H1 (cell line): ENCODE results near the gene STT3B. TPM values are rescaled to one million over a fixed set of nuclear protein-coding genes. Genes with fewer than 3 reads are reported as not detected.

ENCODE experiments used
- CTCF ChIA-PET: fragments of 300-600 bp; sonication (Branson Sonifier 250); formaldehyde crosslinking; loops from one replicate; lab custom pipeline; 2021; ENCODE audit not compliant: partially characterized antibody; lab: Charles Lee
- POLR2A ChIA-PET: fragments of 300-600 bp; sonication (Branson Sonifier 250); formaldehyde crosslinking; loops from one replicate; lab custom pipeline; 2021; ENCODE audit warnings: inconsistent platforms; ENCODE audit not compliant: partially characterized antibody; lab: Charles Lee
- DNase-seq, 2 experiments: peaks; one replicate each; pipeline versions ENCODE4 v3.0.0 to v3.0.0-alpha.2; 2010 to 2022; ENCODE audit warnings: low spot score in 2 of 2, low read depth in 1 of 2, mixed read lengths in 1 of 2
- FAIRE-seq: peaks from 2 replicates; lab custom pipeline; 2011; peaks lifted over from hg19 to GRCh38; lab: Jason Lieb, UNC
- H2AFZ ChIP-seq: 2 replicates; pipeline ENCODE4 v1.8.1; 2012; ENCODE audit warnings: low read length, inconsistent platforms
- H2AK5ac ChIP-seq: 2 replicates; pipeline ENCODE4 v1.6.1; 2013; ENCODE audit warnings: low read depth, low read length
- H2BK120ac ChIP-seq: replicated peaks from 2 replicates; pipeline ENCODE3; 2013; ENCODE audit warnings: low read depth, low read length, inconsistent platforms
- H2BK12ac ChIP-seq: 2 replicates; pipeline ENCODE4 v1.6.1; 2013; ENCODE audit warnings: low read depth, low read length
- H2BK15ac ChIP-seq: 2 replicates; pipeline ENCODE4 v1.6.1; 2013; ENCODE audit warnings: low read length
- H2BK20ac ChIP-seq: 2 replicates; pipeline ENCODE4 v1.6.1; 2013; ENCODE audit warnings: low read length
- H2BK5ac ChIP-seq: 2 replicates; pipeline ENCODE4 v1.6.1; 2013; ENCODE audit warnings: low read depth, low read length
- H3K14ac ChIP-seq: 2 replicates; pipeline ENCODE4 v1.6.1; 2013; ENCODE audit warnings: inconsistent platforms; ENCODE audit not compliant: insufficient read length
- H3K18ac ChIP-seq: 2 replicates; pipeline ENCODE4 v1.6.1; 2013; ENCODE audit warnings: low read length; ENCODE audit errors: extremely low read depth
- H3K23ac ChIP-seq: 2 replicates; pipeline ENCODE4 v1.6.1; 2013; ENCODE audit warnings: inconsistent platforms; ENCODE audit not compliant: insufficient read length
- H3K23me2 ChIP-seq: 2 replicates; pipeline ENCODE4 v1.6.1; 2013; ENCODE audit warnings: low read depth, low read length
- H3K27ac ChIP-seq: 2 replicates; pipeline ENCODE4 v1.6.1; 2011; ENCODE audit warnings: low read depth, low read length, inconsistent platforms
- H3K27me3 ChIP-seq, 4 experiments: replicated peaks in 1 of 4; 1 replicate in 1 of 4; 2 replicates in 3 of 4; pipeline versions ENCODE4 v1.6.1 to v1.8.1; 2011 to 2013; ENCODE audit warnings: low read length in 3 of 4, mild to moderate bottlenecking in 3 of 4, inconsistent platforms in 2 of 4, mixed read lengths in 2 of 4, moderate library complexity in 1 of 4; ENCODE audit not compliant: control insufficient read depth in 3 of 4, insufficient read depth in 3 of 4; ENCODE audit errors: extremely low read depth in 1 of 4
- H3K36me3 ChIP-seq, 4 experiments: 2 replicates each; pipeline versions ENCODE4 v1.6.1 to v1.8.1; 2011 to 2013; ENCODE audit warnings: mild to moderate bottlenecking in 4 of 4, low read length in 3 of 4, moderate library complexity in 2 of 4, control low read depth in 1 of 4, inconsistent platforms in 1 of 4; ENCODE audit not compliant: insufficient read depth in 4 of 4, control insufficient read depth in 2 of 4
- H3K4ac ChIP-seq: replicated peaks from 2 replicates; pipeline ENCODE3; 2013; ENCODE audit warnings: low read length, low read depth, mixed read lengths, inconsistent platforms; ENCODE audit not compliant: insufficient read length
- H3K4me1 ChIP-seq, 4 experiments: replicated peaks in 1 of 4; 1 replicate in 1 of 4; 2 replicates in 3 of 4; pipeline versions ENCODE4 v1.6.1 to v1.8.1; 2011 to 2013; ENCODE audit warnings: low read length in 3 of 4, inconsistent platforms in 2 of 4, mixed read lengths in 1 of 4; ENCODE audit not compliant: insufficient read depth in 4 of 4, control insufficient read depth in 3 of 4
- H3K4me2 ChIP-seq, 2 experiments: 2 replicates each; pipeline versions ENCODE4 v1.6.1 to v1.8.1; 2011 to 2013; ENCODE audit warnings: low read depth in 2 of 2, low read length in 2 of 2, control low read depth in 1 of 2, inconsistent platforms in 1 of 2, mild to moderate bottlenecking in 1 of 2; ENCODE audit not compliant: insufficient read depth in 1 of 2
- H3K4me3 ChIP-seq, 4 experiments: fragments of 200-600, 300-600 bp in 1 of 4; sonication (generic), shearing (Covaris generic), sonication (Bioruptor Twin) in 1 of 4; 2 replicates each; pipeline versions ENCODE4 v1.5.1 to v1.8.1; 2011 to 2016; ENCODE audit warnings: low read length in 4 of 4, low read depth in 3 of 4, control low read depth in 2 of 4, inconsistent platforms in 2 of 4, mild to moderate bottlenecking in 2 of 4, mixed read lengths in 1 of 4, moderate library complexity in 1 of 4; ENCODE audit not compliant: insufficient read depth in 2 of 4; ENCODE audit errors: extremely low read depth in 1 of 4
- H3K56ac ChIP-seq: replicated peaks from 2 replicates; pipeline ENCODE3; 2013; ENCODE audit warnings: low read depth, mild to moderate bottlenecking, mixed read lengths, low read length, inconsistent platforms; ENCODE audit not compliant: insufficient read length
- H3K79me1 ChIP-seq: 2 replicates; pipeline ENCODE4 v1.6.1; 2013; ENCODE audit warnings: low read depth, low read length, control low read depth
- H3K79me2 ChIP-seq, 2 experiments: 2 replicates each; pipeline versions ENCODE4 v1.6.1 to v1.8.1; 2012 to 2013; ENCODE audit warnings: low read length in 2 of 2, mild to moderate bottlenecking in 2 of 2, inconsistent platforms in 1 of 2; ENCODE audit not compliant: insufficient read depth in 2 of 2, control insufficient read depth in 1 of 2
- H3K9ac ChIP-seq, 4 experiments: replicated peaks in 1 of 4; 1 replicate in 1 of 4; 2 replicates in 3 of 4; pipeline versions ENCODE4 v1.6.1 to v1.8.1; 2011 to 2013; ENCODE audit warnings: low read depth in 3 of 4, low read length in 3 of 4, control low read depth in 2 of 4, mild to moderate bottlenecking in 2 of 4, moderate library complexity in 2 of 4, inconsistent platforms in 1 of 4; ENCODE audit errors: extremely low read depth in 1 of 4
- H3K9me3 ChIP-seq, 2 experiments: 2 replicates each; pipeline versions ENCODE4 v1.6.1 to v1.8.1; 2012 to 2013; ENCODE audit warnings: mild to moderate bottlenecking in 2 of 2, moderate library complexity in 2 of 2, control low read depth in 1 of 2, inconsistent platforms in 1 of 2, low read depth in 1 of 2, low read length in 1 of 2, mixed read lengths in 1 of 2; ENCODE audit not compliant: insufficient read depth in 2 of 2
- H4K20me1 ChIP-seq, 2 experiments: replicated peaks in 1 of 2; 2 replicates each; pipeline versions ENCODE3 to v1.8.1; 2011 to 2013; ENCODE audit warnings: inconsistent platforms in 2 of 2, low read length in 2 of 2, mild to moderate bottlenecking in 1 of 2; ENCODE audit not compliant: insufficient read depth in 2 of 2, control insufficient read depth in 1 of 2
- H4K5ac ChIP-seq: 2 replicates; pipeline ENCODE4 v1.6.1; 2013; ENCODE audit warnings: low read length, low read depth, mixed read lengths, inconsistent platforms; ENCODE audit not compliant: insufficient read length
- H4K8ac ChIP-seq: 2 replicates; pipeline ENCODE4 v1.8.0; 2013; ENCODE audit warnings: mild to moderate bottlenecking, moderate library complexity, low read length, inconsistent platforms; ENCODE audit not compliant: insufficient read depth; ENCODE audit errors: extremely low read depth
- H4K91ac ChIP-seq: replicated peaks from 2 replicates; pipeline ENCODE3; 2013; ENCODE audit warnings: low read length, mixed read lengths, inconsistent platforms; ENCODE audit not compliant: insufficient read length
- BRCA1 ChIP-seq: IDR thresholded peaks from 2 replicates; pipeline ENCODE4 v1.6.1; 2012; ENCODE audit warnings: low read depth, low read length, improper control_type of control experiment
- CBX8 ChIP-seq: fragments of 300-800, 300-1000 bp; sonication (generic); IDR thresholded peaks from 2 replicates; pipeline ENCODE4 v1.7.1; 2016; ENCODE audit warnings: low read depth, low read length, borderline replicate concordance
- CHD1 ChIP-seq: IDR thresholded peaks from 2 replicates; pipeline ENCODE4 v1.6.1; 2012; ENCODE audit warnings: low read depth, low read length, improper control_type of control experiment
- JUN ChIP-seq: IDR thresholded peaks from 2 replicates; pipeline ENCODE4 v1.6.1; 2011; ENCODE audit warnings: low read depth, mild to moderate bottlenecking, improper control_type of control experiment, low read length
- JUND ChIP-seq: IDR thresholded peaks from 2 replicates; pipeline ENCODE4 v1.6.1; 2011; ENCODE audit warnings: mild to moderate bottlenecking, improper control_type of control experiment, low read length
- KDM4A ChIP-seq: IDR thresholded peaks from one replicate; pipeline ENCODE4 v1.7.1; 2012; ENCODE audit warnings: low read depth, mild to moderate bottlenecking, moderate library complexity, low read length, inconsistent platforms; ENCODE audit not compliant: severe bottlenecking
- KDM5A ChIP-seq: fragments of 200-600 bp; IDR thresholded peaks from 2 replicates; pipeline ENCODE4 v1.7.1; 2012; ENCODE audit warnings: mild to moderate bottlenecking, low read length, inconsistent platforms, mixed read lengths
- PHF8 ChIP-seq: fragments of 200-600 bp; sonication (generic); conservative IDR thresholded peaks from 2 replicates; pipeline ENCODE4 v1.7.1; 2012; ENCODE audit warnings: low read depth, mild to moderate bottlenecking, inconsistent platforms, low read length, moderate library complexity
- RAD21 ChIP-seq, 2 experiments: IDR thresholded peaks in 1 of 2; conservative IDR thresholded peaks in 1 of 2; 2 replicates each; pipeline ENCODE4 v1.6.1; 2011; ENCODE audit warnings: low read depth in 2 of 2, low read length in 2 of 2, improper control_type of control experiment in 1 of 2, inconsistent platforms in 1 of 2, mild to moderate bottlenecking in 1 of 2, moderate library complexity in 1 of 2
- SP1 ChIP-seq: IDR thresholded peaks from 2 replicates; pipeline ENCODE4 v1.6.1; 2011; ENCODE audit warnings: low read depth, low read length
- TAF7 ChIP-seq: optimal IDR thresholded peaks from 2 replicates; pipeline ENCODE3; 2011; ENCODE audit warnings: low read depth, mild to moderate bottlenecking, inconsistent platforms, low read length, moderate library complexity, borderline replicate concordance
- TBP ChIP-seq: IDR thresholded peaks from 2 replicates; pipeline ENCODE4 v1.6.1; 2011; ENCODE audit warnings: low read depth, low read length, improper control_type of control experiment
- ZNF274 ChIP-seq: IDR thresholded peaks from 2 replicates; pipeline ENCODE4 v1.7.0; 2012; ENCODE audit warnings: low read length, borderline replicate concordance; ENCODE audit errors: extremely low read depth
- WGBS, 2 experiments: shearing (Covaris generic) in 1 of 2; methylation state at CpG; one replicate each; pipeline versions ENCODE4 v1.1.6 to v1.1.7; 2013 to 2015; ENCODE audit warnings: low lambda C conversion rate in 2 of 2, mixed read lengths in 2 of 2, inconsistent platforms in 1 of 2, low coverage in 1 of 2, missing lambda C conversion rate in 1 of 2; ENCODE audit not compliant: insufficient replicate concordance in 2 of 2, insufficient coverage in 1 of 2, insufficient read length in 1 of 2; ENCODE audit errors: extremely low coverage in 1 of 2, missing lambda C conversion rate in 1 of 2; 5-methylcytosine and 5-hydroxymethylcytosine counted together
- polyA plus RNA-seq, 7 experiments: library from polyadenylated mRNA; depleted of rRNA in 3 of 7; stranded (reverse) in 5 of 7; unstranded in 2 of 7; fragments of >200 nt in 5 of 7; fragments of 200-250 nt in 2 of 7; gene quantifications; 1 replicate in 5 of 7; 2 replicates in 1 of 7; 4 replicates in 1 of 7; pipeline versions ENCODE4 v1.2.1 to v1.2.3, GENCODE V29; 2011 to 2013; ENCODE audit warnings: missing spikeins in 2 of 7, mixed read lengths in 2 of 7
- total RNA-seq: library from RNA; stranded (reverse); fragmentation: NEBNext Ultra II Directional; extraction: Animal tissue kit (Norgen Biotek cat#: 25700); gene quantifications from 2 replicates; pipeline ENCODE4 v1.2.1, GENCODE V29; 2021

Gene STT3B
- total and polyA plus RNA-seq, 2 of the 8 experiments (the other 6 are each of a cell fraction or from before 2014, with no cell fraction given) = 43.5 to 134 TPM

- WGBS, 2 experiments = 89% methylated on average over 1 of the region's 1 CpG; no CpG with 5 or more reads in 1 of the 2 experiments
- Histone ChIP-seq H3K79me2 (no peaks in the 10 kb centered on the region), H2BK120ac (no peak overlapping the region), H3K9ac (no peak overlapping the region), H3K23me2 (no peaks in the 10 kb centered on the region), H3K4me1 (peaks cover 4 to 17% (median 11%) of the 10 kb centered on the region in 4 experiments; a peak in 6 of 7 replicates), H2AK5ac (no peak overlapping the region), H3K4me2 (no peak overlapping the region), H3K14ac (no peak overlapping the region), H4K20me1 (no peaks in the 10 kb centered on the region), H2BK5ac (no peak overlapping the region), H3K4me3 (no peak overlapping the region), H3K56ac (no peak overlapping the region), H3K4ac (no peak overlapping the region), H2BK12ac (no peak overlapping the region), H2AFZ (no peak overlapping the region), H3K79me1 (no peaks in the 10 kb centered on the region), H3K36me3 (no peaks in the 10 kb centered on the region), H2BK15ac (no peak overlapping the region), H3K23ac (no peak overlapping the region), H2BK20ac (no peak overlapping the region), H4K5ac (no peak overlapping the region), H4K91ac (no peak overlapping the region), H3K27ac (no peak overlapping the region), H3K9me3 (no peaks in the 10 kb centered on the region), H3K27me3 (no peaks in the 10 kb centered on the region), H4K8ac (no peak overlapping the region), H3K18ac (no peak overlapping the region)
- ChIA-PET POLR2A (interaction anchor here (2.3 kb wide), 1 partner anchor 23 kb away, joined by 8 read pairs; the partner anchor contains the start of gene STT3B), CTCF (interaction anchor here (0.7 to 1.4 kb wide), 3 partner anchors 10 to 1460 kb away, joined by 3 to 6 read pairs (median 3); partner anchors contain the start of gene STT3B)
- TF ChIP-seq PHF8 = no peak
- TF ChIP-seq SP1 = no peak
- no peak for TF ChIP-seq JUN
- no peak for TF ChIP-seq JUND
- no peak for TF ChIP-seq KDM5A
- no peak for TF ChIP-seq KDM4A
- TF ChIP-seq ZNF274 = no peak
- no peak for TF ChIP-seq CHD1
- no peak for TF ChIP-seq RAD21 (IDR thresholded peaks at IDR 0.05 in 1 of 2, conservative IDR thresholded peaks at IDR 0.05 in 1 of 2; ENCODE audit: low read depth in 2 of 2, low read length in 2 of 2)
- no peak for TF ChIP-seq CBX8
- TF ChIP-seq BRCA1 = no peak
- no peak for TF ChIP-seq TBP
- no peak for TF ChIP-seq TAF7
- FAIRE-seq (no peak), DNase-seq (no peak)
Observed at GRCh38 chr3:31509147-31509728, 23.5 kb upstream of the STT3B start.
